ENCODE data around the gene RFESD. TPM values are rescaled to one million over a fixed set of nuclear protein-coding genes. Genes with fewer than 3 reads are reported as not detected.
"Not testable (repeated sequence)": the region's sequence is repeated elsewhere in the genome, so short reads cannot be mapped to it uniquely, and the experiment has no call there.

RFESD gene
- total and polyA plus RNA-seq, 3 donors from 2014 or later, result 11.8 to 25.1 (median 12.8) TPM

GRCh38 chr5:95644351-95645042 is 2.1 kb upstream of the RFESD start:
- H3K36me3 ChIP-seq (ENCODE audit: low read depth, missing control alignments), result no peaks in the 10 kb centered on the region
- TF ChIP-seq CTCF (IDR thresholded peaks at IDR 0.05) (peak; percentile 61 to 73 (median 71)), POLR2A (IDR thresholded peaks at IDR 0.05) (no peak)
- no peaks in the 10 kb centered on the region for H3K27me3 ChIP-seq
- 29 to 31% methylated on average over 4 of the region's 4 CpGs for WGBS, 2 donors
- peaks cover 18% of the 10 kb centered on the region for H3K4me1 ChIP-seq
- peak; percentile 79 for DNase-seq
- intact Hi-C loops (cut with DNase I; ENCODE audit: low total_unique reads), result loop anchor here (10.0 kb wide), 1 partner anchor 200 kb away; no protein-coding TSS in a partner anchor
- H3K4me3 ChIP-seq, result no peak overlapping the region
- H3K27ac ChIP-seq, result peak overlapping the region; percentile 95
- H3K9me3 ChIP-seq, result no peaks in the 10 kb centered on the region

- H3K4me1 ChIP-seq, result peaks cover 18% of the 10 kb centered on the region
- intact Hi-C loops (cut with DNase I; ENCODE audit: low total_unique reads), result loop anchor here (2.0 to 10.0 kb wide), 2 partner anchors 87 to 199 kb away; no protein-coding TSS in a partner anchor
- H3K4me3 ChIP-seq, result peak overlapping the region; percentile 60 to 66
- DNase-seq; H3K9me3 ChIP-seq; H3K27me3 ChIP-seq; H3K36me3 ChIP-seq (ENCODE audit: low read depth, missing control alignments): not testable (repeated sequence)
- WGBS, 2 donors, result 46 to 70% methylated on average over 14 to 17 of the region's 17 CpGs
- H3K27ac ChIP-seq, result peak overlapping the region; percentile 95
These were observed 380 bp upstream of the RFESD start for GRCh38 chr5:95646226-95646568.

- 61% methylated on average over 12 of the region's 12 CpGs for WGBS, 2 donors
- Histone ChIP-seq H3K4me1 (peaks cover 4% of the 10 kb centered on the region), H3K36me3 (ENCODE audit: low read depth, missing control alignments) (no peaks in the 10 kb centered on the region), H3K27me3 (no peaks in the 10 kb centered on the region), H3K27ac (peak overlapping the region; percentile 95), H3K9me3 (no peaks in the 10 kb centered on the region), H3K4me3 (peak overlapping the region in 1 of 2 donors; percentile 66)
- TF ChIP-seq CTCF (IDR thresholded peaks at IDR 0.05) (no peak), POLR2A (IDR thresholded peaks at IDR 0.05) (no peak)
- intact Hi-C loops (cut with DNase I; ENCODE audit: low total_unique reads), result loop anchor here (2.0 to 10.0 kb wide), 2 partner anchors 85 to 197 kb away; no protein-coding TSS in a partner anchor
- no peak for DNase-seq
These were observed 1.6 kb downstream of the RFESD start for GRCh38 chr5:95647886-95648860.

- Histone ChIP-seq H3K9me3 (no peaks in the 10 kb centered on the region), H3K27me3 (no peaks in the 10 kb centered on the region), H3K27ac (no peak overlapping the region), H3K4me3 (no peak overlapping the region), H3K36me3 (ENCODE audit: low read depth, missing control alignments) (no peaks in the 10 kb centered on the region), H3K4me1 (peaks cover 4% of the 10 kb centered on the region)
- TF ChIP-seq CTCF (IDR thresholded peaks at IDR 0.05) (no peak), POLR2A (IDR thresholded peaks at IDR 0.05) (no peak)
- DNase-seq, result no peak
- intact Hi-C loops (cut with DNase I; ENCODE audit: low total_unique reads), result loop anchor here (10.0 kb wide), 1 partner anchor 196 kb away; no protein-coding TSS in a partner anchor
These were observed 2.7 kb downstream of the RFESD start for GRCh38 chr5:95649274-95649673.

Data from testis (tissue), 3 donors.